VCaP (cell line): ENCODE data around the gene PRPF40B.

ENCODE experiments used
- H3K27ac ChIP-seq: fragments of 450-650 bp; 2 replicates; pipeline ENCODE4 v1.5.1; 2017
- TF ChIP-seq, protein P1 (sequence below): fragments of 450-650 bp; conservative IDR thresholded peaks from 2 replicates; pipeline ENCODE4 v1.5.1; 2017; ENCODE audit warnings: mild to moderate bottlenecking, moderate library complexity

PRPF40B gene

DNA sequence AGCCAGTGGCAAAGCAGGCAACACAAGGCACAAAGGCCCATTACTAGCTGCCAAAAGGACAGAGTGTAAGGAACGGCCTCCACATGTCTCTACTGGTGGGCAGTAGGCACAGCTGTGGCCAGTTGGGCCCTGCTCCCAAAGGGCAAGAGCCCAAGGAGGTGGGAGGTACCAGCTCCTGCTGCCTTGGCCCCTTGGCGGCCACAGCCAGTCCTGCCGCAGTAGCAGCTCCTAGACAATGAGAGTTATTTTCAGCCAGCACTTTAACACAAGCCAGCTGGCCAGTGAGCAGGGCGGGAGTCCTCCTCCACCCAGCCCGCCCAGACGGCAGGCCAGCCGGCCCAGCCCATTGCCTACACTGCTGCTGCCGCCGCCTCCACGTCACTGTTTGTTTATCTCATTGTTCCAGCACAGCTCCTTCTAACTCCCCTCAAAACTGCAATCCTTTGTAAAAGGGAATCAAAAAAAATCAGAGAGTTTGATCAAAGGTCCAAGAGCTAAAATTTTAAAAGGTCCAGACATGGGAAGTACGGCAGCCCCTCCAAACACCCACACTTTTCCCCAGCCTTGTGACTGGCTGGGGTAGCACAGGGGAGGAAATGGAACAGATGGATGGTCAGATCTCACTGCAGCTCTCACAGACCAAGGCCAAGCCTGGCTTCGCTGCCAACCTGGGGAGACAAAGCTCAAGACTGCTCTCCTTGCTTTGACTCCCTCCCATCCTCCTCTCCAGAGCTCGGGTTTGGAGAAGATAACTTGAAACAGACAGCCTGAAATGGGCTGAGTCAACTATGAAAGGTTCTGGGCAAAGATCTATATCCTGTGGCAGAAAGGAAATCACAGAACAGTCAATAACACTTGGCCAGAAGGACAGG lies 50.3 kb downstream of the PRPF40B start:
- no peak overlapping the region for H3K27ac ChIP-seq
- TF ChIP-seq, protein P1, sequence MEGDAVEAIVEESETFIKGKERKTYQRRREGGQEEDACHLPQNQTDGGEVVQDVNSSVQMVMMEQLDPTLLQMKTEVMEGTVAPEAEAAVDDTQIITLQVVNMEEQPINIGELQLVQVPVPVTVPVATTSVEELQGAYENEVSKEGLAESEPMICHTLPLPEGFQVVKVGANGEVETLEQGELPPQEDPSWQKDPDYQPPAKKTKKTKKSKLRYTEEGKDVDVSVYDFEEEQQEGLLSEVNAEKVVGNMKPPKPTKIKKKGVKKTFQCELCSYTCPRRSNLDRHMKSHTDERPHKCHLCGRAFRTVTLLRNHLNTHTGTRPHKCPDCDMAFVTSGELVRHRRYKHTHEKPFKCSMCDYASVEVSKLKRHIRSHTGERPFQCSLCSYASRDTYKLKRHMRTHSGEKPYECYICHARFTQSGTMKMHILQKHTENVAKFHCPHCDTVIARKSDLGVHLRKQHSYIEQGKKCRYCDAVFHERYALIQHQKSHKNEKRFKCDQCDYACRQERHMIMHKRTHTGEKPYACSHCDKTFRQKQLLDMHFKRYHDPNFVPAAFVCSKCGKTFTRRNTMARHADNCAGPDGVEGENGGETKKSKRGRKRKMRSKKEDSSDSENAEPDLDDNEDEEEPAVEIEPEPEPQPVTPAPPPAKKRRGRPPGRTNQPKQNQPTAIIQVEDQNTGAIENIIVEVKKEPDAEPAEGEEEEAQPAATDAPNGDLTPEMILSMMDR = no peak

DNA sequence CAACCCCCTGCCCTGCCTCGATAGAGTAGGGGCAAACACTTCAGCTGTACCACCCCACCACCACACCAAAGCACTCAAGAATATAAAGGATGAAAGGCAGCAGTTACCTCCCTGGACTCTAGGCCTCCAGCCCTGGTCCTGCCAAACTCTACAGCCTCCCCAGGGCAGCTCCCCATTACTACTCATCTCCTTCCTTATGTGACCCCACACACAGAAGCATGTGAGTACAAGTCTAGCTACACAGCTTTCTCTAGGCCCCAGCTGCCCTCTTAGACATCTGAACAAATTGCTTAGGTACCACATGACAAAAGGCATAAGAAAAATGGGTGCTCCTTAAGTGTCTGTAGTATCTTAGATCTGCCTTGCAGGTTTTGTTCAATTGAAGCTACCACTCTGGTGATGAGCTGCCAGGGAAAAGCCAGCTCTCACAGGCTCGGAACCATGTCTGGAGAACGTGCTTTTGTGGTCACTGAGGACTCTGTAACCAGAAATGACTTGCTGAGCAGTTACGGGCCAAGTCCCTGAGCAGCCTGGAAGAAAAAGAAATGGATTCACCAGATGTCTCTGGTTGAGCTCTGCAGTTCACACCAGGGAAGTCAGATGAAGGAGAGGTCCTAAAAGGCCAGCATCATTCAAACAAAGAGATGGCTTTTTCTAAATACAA lies 51.1 kb downstream of the PRPF40B start:
- no peak overlapping the region for H3K27ac ChIP-seq
- TF ChIP-seq, protein P1 = no peak

DNA sequence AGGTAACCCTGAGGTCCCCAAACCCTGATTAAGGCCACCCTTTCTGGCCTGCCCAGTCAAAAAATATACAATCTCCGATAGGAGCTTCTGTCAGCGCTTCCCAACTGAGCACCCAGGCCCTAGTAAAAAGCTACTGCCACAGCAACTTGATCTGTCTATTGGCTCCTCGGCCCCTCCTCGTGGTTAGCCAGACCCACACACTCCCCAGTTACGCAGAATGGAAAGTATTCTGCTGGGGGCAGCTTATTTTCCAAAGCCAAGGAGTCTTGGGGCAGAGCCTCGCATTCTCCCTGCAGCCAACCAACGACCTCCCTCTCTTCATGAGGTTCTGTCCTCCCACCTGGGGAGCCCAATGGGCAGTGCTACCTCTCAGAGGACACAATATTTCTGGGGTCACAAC lies 51.8 kb downstream of the PRPF40B start:
- TF ChIP-seq, protein P1 = no peak
- no peak overlapping the region for H3K27ac ChIP-seq

DNA sequence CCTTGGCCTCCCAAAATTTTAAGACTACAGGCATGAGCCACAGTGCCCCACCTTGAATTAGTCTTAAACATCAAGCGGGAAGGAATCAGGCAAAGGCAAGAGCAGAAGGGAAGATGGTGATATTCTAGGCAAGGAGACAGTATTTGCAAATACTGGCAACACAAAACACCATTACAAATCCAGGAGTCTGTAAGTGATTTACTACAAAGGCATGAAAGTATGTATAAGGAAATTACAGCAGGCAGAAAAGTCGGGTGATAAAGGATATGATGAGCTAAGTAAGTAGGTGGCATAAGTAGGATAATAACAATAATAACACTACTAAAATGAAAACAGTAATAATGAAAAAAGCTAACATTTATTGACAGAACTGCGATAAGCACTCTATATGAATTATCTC lies 55.4 kb downstream of the PRPF40B start:
- H3K27ac ChIP-seq = no peak overlapping the region
- TF ChIP-seq, protein P1 = no peak

DNA sequence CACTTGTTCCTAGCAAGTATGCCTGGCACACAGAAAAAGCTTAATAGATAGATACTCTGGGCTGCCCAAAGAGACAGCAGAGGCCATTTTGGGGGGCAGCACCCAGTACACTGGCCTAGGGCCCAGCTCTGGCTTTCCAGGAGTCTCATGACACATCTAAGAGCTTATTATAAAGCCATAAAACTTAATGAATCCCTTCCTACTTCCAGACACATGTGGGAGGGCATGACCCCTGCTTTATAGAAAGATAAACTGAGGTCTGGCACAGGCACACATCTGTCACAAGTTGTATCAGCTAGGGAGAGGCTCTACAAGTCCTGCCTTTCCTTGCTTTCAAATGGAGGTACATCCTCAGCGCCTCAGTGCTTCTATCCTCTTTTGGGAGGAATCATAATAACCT lies 56.7 kb downstream of the PRPF40B start:
- TF ChIP-seq, protein P1 = no peak
- no peak overlapping the region for H3K27ac ChIP-seq

DNA sequence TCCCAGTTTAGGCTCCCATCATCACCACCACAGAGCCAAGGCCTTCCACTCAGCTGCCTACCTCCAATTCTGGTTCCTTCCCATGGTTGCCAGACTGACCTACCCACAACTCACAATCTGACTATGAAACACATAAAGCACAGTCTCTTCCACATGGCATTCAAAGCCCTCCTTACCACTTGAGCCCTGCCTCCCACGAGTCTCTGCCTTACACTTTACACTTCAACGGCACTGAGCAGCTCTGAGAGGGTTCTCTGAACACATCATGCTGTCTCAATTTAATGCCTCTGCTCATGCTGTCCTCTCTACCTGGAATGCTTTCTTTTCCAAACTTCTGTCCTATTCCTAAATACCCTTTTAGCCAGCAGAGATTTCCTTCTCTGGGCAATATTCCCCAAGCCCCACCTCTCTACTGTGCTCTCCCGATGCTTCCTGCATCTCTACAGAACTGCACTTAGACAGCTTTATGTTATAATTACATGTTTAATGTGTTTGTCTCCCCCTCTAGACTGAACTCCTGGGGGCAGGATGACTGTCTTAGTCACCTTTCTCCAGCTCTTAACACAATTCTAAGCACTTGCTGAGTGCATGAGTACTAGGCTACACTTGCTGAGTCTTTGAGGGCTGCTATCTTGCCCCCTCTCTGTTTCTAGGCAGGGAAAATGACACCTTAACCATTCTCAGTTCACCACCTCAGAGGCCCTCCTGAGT lies 60.4 kb downstream of the PRPF40B start:
- no peak overlapping the region for H3K27ac ChIP-seq
- TF ChIP-seq, protein P1 = no peak

DNA sequence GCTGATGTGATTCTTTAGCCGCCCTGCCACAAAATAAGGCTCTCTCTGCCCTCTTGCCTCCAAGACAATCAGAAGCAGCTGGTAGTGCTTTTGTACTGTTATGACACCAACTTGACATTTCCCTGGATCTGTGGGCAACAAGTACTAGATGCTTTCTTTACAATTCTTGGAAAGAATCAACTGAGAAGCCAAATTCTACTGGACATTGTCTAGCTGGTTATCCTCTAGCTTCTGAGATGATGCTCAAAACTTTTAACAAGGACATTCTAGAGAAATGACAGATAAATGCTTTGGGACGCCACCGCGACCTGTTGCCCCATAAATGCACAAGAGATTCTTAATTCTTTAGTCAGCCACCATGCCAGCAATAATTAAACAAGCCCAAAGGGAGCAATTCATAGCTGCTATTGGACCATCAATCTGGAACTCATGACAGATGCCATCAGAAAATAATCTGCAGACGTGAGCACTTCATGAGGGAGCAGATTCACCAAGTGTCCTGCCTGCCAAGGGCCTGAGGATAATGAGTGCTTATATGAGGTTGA lies 61.0 kb downstream of the PRPF40B start:
- H3K27ac ChIP-seq = no peak overlapping the region
- TF ChIP-seq, protein P1 = no peak
